Retina (tissue), 1 donor: ENCODE measurements around the gene KCNT1.

Experiments
- DNase-seq: peaks from one replicate; pipeline ENCODE4 v3.0.0-alpha.2; 2016

The KCNT1 gene

DNA sequence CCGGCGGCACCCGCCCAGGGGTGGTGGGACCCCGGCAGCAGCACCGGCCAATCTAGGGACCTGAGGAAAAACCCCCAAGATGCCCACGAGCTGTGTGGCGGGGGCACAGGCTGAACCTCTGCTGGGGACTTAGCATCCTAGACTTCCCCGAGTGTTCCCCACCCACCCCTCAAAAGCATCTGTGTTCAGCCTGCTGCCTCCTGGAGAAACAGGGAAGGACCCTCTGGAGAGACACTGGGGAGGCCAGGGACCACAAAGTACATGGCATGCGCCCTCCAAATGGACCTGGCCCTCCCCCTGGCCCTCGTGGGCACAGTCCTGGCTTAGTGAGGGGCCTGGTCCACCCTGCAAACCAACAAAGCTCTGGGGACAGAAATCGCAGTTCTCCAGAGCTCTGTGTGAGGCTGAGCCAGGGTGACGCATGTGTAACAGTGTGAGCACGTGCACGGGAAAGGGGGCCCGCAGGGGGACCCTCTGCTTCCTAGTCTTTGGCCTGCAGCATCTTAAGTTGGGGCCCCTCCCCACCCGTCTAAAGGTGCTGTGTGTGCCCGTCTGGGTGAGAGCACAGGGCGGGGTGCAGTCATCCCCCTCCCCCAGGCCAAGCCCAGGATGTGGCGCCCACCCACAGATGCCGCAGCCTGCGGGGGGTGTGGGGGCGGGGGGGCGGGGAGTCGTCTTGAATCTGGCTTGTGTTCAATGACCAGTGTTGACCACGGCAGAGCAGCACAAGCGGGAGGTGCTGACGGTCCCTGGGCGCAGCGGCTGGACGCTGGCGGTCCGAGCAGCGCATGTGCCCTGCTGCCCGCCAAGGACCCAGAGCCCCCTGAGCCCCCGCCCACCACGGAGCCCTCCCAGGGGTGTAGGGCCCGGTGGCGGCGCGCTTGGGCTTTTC is 672 bp upstream of the KCNT1 start:
- DNase-seq = no peak

DNA sequence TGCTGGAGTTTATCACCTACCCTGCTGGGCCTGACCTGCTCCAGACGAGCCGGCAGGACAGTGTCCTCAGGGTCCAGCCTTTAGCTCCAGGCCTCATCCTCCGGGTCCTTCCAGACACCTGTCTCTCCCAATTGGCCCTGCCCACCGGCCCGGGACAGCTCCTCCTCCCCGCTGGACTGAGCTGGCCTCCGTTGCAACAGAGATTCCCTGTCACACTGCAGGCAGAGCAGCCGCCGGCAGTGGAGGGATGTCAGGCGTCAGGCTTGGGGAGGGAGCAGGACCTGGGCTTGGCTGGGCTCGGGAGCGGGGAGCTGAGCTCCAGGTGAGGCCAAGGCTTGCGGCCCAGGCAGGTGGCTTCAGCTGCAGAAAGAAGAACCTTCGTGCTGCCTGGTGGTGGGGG is 1.7 kb downstream of the KCNT1 start:
- no peak for DNase-seq

DNA sequence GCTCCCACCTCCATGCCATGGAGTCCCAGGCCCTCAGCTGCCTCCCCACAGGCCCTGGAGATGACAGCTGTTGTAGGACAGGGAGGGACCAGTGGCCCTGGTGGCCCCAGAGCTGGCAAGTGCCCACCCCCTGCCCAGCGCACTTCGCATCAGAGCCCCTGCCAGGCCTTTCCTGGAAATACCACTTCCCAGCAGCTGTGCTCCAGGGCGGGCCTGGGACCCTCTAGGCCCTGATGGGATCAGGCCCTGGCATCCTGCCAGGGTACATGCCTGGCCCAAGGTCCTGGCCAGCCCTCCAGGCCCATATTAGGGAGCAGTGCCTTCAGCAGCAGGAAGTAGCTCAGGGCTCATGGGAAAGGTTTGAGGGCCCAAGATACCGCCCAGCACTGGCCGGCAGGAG is 2.5 kb downstream of the KCNT1 start:
- DNase-seq = no peak

DNA sequence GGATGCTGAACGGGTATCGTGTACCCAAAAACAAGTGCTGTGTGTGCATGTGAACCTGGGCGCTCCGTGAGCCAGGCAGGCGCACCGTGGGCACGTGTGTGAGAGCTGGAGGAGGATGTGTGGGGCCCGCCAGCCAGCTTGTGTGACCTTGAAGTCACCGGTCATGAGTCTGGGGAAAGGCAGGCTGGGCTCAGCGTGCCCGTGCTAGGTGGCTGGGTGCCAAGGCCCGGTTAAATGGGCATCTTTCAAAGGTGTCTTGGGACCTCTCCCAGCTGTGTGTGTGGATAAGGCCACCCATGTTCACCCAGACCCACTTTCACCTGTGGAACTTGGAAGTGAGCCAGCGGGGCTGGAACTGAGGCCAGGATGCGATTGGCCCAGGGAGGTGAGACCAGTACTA is 3.4 kb downstream of the KCNT1 start:
- no peak for DNase-seq

DNA sequence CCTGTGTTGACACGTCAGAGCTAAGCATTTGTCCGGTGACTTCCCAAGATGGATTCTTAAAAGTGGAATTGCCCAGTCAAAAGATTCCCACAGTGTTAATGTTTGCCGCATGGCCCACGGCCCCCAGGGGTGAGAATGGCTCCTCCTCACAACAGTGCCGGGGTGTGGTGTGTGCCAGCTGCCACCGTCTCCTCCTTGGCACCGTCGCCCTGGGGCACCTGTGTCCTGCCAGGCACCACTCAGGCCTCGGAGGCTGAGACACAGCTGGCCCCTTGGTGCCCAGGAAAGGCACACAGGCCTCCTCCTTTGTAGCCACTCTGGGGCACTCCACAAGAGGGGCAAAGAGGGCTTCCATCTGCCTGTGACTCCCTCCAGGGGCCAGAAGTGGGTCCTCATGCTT is 4.3 kb downstream of the KCNT1 start:
- DNase-seq = no peak

DNA sequence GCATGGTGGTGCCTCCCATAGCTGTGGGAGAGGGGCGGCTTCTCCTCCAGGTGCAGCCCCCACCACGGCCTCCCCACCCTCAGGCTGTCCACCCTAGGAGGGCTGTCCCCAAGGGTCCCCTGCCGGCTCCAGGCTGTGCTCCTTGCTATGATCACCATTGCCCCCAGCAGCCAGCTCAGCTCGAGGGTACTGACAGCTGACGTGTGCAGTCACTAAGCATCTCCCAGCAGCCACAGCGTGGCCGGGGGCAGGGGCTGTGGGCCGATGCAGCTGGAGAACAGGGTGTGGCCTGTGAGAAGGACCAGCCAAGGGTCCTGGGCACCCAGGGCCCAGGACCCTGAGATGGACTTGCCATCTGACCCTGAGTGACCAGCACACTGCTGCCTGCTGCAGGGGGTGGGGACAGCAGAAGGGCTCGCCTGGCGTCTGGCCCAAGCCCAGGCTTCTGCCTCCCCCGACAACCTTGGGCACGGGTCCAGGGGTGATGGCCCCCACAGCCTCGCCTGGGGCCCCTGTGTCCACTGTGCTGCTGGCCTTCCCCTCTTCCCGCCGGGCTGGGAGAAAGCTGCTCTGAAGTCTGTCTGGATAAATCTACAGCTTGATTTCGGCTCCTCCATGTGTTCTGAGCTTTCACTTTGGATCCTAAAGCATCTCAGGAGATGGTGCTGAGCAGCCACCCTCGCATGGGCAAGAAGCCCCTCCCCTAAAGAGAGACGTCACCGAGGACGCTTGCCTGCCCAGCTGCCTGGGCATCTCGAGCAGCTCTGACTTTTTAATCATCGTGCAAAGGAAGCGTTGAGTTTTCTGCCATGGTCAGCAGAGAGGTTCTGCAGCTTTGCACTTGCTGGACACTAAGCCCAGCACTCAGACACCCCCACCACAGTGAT is 5.5 kb downstream of the KCNT1 start:
- no peak for DNase-seq

DNA sequence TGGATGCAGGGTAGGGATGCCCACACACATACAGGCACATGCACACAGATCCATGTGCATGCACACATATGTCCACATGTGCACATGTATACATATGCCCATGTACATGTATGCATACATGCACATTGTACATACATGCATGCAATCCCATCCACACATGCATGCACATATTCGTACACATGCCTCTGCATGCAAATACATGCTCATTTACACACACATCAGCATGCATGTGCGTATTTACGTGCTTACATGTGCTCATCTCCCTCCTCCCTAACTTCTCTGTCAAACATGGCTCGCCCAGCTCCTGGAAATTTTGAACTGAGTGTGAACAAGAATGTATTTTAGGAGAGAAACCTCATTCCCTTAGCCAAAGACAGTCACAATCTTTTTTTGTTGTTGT is 6.2 kb downstream of the KCNT1 start:
- DNase-seq = no peak

DNA sequence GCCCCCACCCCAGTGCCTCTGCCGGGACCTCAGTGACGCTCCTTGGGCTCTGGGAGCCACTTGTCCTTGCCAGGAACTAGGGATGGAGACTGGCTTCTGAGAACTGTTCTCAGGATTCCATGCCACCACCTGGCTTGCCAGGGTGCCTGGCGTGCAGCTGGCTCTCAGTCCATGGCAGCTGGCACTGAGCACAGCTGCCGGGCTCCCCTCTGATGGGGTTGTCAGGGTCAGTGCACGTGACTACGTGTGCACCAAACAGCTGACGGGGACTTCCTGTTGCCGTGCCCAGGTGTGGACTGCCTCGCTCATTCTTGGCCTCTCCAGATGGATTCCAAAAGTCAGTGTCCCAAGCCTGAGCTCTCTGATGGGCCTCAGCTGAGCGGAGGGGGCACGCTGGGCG is 9.4 kb downstream of the KCNT1 start:
- DNase-seq = no peak

DNA sequence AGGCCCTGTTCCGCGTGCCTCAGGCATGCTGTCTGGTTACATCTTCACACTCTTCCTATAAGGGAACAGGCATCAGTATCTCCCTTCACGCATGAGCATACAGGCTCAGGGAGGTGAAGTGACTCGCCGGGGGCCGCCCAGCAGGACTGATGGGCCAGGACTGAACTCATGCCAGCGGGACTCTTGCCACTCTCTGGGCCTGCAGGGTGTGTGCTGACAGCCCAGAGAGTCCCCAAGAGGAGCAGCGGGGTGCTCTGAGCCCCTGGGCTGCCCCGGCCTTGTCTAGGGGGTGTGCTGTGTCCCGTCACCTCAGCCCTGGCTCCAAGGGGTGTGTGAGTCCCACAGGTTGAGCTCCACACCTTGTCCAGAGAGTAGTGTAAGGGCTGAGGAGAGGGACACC is 9.9 kb downstream of the KCNT1 start:
- DNase-seq = peak; percentile 2

DNA sequence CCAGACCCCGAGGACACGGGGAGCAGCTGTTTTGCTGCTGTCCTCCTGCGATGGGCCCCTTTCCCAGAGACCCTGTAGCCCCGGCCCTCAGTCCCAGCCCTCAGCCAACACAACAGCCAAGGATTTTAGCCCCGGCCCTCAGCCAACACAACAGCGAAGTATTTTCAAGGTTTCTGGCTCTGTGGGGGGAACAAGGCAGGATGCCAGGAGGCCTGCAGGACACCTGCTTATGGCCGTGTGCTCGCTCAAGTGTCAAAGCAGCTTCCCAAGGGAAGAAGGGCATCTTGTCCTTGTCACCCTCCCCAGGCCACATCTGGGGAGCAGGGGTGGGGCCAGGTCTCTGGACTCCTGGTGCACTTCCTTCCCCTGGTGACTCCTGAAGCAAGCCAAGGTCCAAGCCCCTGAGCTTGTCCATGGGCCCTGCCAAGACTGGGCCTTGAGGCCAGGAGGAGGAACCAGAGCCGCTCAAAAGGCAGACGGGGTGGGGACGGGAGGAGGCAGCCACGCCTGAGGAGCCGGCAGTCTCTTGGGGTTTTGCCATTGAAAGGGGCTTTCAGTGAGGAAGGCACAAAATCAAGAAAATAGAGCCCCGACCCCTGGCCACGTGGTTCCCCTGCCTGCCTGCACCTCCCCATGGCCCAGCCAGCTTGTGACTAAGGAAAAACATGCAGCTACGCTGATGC is 10.8 kb downstream of the KCNT1 start:
- peak; percentile 11 for DNase-seq

DNA sequence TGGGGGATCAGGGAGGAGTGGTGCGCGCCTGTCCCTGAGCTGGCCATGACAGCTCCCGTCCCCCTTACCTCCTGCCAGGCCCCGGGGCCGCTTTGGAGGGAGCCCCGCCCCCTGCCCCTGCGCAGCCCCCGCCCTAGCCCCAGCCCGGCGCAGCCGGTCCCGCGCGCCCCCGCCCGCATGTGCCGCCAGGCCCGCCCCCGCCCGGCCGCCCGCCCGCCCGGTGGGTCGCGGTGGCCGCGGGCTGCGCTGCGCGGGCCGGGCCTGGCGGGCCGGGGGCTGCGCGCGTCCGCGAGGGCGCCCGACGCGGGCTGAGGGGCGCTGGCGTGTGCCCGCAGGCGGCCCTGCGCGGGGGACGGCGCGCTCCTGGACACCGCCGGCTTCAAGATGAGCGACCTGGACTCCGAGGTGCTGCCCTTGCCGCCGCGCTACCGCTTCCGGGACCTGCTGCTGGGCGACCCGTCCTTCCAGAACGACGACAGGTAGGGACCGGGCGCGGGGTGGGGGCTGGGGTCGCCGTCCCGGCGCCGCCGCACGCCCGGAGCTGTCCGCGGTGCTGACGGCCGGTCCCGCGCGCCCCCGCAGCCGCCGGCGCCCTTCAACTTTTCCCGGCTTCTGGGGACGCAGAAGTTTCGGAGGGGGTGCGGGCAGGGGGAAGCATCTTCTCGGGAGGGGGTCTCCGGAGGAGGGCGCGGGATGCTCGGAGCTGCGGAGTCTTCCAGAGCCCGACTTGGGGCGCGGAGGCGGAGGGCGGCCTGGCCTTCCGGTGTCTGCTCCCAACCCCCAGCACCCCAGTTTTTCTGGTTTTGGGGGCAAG is 12.5 kb downstream of the KCNT1 start:
- DNase-seq = peak; percentile 53

DNA sequence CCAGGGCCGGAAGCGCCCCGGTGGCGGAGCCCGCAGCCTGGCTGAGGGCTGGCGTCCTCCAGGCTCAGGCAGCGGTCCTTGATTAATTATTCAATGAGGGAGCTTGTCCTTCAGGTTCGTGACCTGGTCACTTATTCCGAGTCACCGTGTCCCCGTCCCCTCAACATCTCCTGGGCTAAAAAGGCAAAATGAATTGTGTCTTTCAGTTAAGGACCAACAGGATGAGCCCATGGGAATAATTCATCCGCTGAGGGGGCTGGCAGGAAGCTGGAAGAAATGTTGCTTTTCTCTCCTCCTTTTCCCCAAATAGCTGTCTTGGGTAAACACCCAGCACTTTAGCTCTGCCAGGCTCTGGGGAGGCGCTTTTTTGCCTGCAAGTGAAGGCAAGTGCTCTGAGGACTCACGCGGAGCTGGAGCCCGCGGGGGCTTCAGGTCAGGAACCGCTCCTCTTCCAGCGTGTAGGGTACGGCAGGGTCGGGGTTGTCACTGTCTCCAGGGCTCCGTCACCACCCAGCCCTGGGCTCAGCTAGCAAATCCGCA is 13.1 kb downstream of the KCNT1 start:
- DNase-seq = no peak

DNA sequence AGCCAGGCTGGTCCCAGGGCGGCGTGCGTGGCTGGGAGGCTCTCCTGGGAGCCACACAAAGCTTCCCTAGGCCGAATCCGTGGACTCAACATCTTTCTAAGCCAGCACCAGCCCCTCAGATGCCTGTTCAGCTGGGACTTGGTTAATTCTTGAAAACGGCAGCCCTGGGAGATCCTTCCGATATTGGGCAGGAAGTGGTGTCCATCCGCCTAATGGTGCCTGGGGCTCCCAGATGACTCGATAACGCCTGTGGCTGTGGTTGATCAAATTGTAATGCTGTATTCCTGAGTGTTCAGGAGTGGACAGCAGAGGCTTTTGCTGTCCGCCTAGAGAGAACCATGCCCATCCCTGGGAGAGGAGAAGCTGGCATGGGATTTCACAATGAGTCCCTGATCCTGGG is 14.1 kb downstream of the KCNT1 start:
- no peak for DNase-seq

DNA sequence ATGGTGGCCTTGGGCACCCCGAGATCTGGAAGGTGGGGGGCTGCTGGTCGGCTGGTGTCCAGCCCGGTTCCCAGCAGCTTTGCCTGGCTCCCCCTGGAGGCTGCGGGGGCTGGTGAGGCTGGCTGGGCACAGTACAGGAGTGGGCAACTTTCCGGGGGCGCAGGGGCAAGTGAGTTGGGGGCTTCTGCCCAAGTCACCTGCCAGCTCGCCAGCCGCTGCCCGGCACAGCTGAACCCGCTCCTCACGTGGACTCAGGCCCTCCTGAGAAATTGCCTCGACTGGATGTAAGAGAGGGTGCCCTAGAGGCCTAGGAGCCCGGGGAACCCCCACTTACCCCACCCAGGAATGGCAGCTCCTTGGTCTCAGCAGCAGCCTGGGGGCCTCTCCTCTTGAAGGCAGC is 15.4 kb downstream of the KCNT1 start:
- DNase-seq = no peak

DNA sequence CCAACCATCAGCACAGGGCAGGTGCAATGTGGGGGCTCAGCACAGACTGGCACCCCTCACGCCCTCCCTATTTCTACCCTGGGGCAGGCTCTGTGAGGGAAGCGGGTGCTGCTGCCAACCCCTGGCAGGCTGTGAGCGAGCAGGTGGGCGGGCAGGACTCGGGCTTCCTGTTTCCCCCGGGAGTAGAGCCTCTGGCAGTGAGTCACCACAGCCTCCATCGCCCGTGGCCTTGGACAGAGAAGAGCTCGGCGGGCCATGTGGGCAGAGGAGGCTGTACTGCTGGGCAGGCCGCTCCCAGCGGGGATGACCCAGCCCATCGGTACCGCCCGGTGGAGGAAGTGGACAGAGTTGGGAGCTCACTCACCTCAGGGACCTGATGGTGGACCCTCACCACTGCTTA is 16.6 kb downstream of the KCNT1 start:
- DNase-seq = no peak

DNA sequence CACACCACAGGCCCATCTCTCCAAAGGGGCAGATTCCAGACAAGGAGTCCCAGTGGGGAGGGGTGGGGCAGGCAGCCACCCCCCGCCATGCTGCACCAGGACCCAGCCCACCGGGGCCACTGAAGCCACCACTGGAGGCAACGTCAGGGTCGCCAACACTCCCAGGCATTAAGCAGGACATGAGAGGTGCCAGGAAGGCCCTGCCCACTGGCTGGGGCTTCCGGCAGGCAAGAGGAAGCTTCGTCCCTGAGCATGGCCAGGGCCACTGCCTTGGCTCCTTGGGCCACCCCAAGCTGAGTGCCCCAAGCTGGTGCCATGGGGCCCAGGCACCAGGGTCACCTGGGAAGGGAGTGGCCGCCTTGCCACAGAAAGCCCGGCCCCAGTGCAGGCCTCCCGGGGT is 17.5 kb downstream of the KCNT1 start:
- DNase-seq = no peak

DNA sequence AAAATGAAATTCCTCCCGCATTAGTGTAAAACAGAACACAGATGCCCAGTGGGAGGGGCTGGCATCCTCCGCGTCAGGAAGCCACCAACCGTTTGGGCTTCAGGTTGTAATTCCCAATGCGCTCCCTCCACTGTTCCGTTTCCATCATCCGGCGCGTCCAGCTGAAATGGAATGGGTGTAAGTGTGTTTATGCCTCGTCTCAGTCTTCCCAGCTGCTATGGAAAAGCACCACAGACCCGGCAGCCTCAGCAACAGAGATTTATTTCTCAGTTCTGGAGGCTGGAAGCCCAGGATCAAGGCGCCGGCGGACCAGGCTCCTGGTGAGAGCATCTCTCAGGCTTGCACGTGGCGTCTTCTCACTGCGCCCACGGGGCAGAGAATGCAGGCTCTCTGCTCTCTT is 20.4 kb downstream of the KCNT1 start:
- no peak for DNase-seq

DNA sequence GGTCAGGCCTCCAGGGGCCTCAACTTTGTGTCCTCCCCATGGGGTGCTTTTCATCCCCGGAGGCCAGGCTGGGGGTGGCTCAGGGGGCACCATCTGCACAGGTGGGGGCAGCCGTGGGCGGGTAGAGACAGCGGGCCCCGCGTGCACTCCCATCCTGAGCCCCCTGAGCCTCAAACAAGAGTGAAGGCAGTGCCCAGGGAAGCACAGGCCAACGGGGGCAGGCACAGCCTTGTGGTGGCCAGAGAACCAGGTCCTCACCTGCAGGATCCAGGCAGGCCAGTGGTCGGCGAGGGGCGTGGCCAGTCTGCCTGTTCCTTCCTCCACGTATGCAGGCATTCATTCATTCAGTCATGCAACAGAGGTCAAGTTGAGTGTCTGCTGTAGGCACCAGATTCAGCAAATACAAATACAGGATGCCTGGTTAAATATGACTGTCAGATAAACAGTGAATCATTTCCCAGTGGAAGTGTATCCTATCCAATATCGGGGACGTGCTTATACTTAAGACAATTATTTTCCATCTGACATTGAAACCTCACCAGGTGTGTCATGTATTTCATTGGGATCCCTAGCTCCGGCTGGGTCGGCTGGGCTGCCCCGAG is 22.3 kb downstream of the KCNT1 start:
- DNase-seq = no peak

DNA sequence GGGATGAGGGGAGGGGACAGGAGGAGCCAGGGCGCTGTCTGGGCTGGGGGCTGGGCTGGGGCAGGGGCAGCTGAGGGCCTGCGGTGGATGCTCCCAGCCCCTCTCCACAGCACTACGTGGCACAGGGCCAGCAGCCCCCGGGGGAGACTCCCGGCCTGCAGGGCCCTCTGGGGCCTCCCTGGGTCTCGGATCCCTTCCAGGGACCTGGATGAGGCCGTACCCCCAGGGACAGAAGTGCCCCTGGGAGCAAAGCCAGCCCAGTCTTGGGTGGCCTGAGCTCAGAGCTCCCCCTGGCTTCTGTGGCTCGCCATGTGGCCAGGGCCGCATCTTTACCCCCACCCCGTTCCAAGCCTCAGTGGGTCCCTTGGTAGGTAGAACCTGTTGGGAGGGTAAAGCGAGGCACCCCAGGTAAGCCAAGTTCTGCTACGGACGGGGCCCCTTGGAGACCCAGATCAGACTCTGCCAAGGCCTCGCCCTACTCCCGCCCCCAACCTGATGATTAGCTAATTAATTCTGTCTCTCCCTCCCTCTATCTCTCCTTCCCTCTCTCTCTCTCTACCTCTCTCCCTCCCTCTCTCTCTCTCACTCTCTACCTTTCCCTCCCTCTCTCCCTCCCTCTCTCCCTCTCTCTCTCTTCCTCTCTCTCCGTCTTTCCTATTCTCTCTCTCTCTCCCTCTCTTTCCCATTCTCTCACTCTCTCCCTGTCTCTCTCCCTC is 24.3 kb downstream of the KCNT1 start:
- no peak for DNase-seq

DNA sequence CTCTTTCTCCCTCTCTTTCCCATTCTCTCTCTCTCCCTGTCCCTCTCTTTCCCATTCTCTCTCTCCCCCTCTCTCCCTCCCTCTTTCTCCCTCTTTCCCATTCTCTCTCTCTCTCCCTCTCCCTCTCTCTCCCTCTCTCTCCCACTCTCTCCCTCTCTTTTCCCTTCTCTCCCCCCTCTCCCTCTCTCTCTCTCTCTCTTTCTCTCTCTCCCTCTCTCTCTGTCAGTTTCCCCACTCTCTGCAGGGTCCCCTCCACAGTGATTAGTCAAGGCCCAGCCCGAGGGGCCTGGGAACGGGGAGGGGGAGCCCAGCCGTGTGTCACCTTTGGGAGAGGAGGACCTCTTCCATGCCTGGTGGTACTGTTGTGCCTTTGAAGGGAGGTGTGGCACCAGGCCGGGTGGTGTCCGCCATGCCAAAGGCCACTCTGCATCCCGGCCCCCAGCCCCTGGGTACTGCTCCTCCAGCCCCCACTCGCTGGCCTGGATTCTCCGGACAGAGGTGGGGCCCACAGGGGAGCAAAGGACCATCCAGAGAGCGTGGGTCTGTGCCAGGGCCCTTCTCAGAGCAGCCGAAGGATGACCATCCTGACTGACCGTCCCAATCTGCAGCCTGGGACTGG is 25.4 kb downstream of the KCNT1 start:
- no peak for DNase-seq
